Measurements from ENCODE around the gene CCDC77.

CCDC77 gene

DNA sequence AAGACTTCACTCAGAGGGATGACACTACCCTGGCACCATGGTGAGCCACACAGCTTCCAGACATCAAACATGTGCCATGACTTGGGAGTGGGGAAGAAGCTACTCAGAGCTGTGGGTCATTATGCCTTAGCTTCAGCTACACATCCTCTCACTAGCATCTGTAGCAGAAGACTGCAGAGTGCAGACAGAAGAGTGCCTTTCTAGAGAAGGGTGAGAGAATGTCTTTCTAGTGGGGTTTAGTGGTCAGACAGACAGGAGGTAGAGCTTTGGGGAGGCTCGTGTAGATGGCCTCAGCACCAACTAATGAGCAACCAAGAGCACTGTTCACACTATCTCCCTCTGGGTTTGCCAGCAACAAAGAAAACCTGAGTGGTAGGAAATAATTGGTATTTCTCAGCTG is 53.4 kb downstream of the CCDC77 start:
- no peak for DNase-seq

DNA sequence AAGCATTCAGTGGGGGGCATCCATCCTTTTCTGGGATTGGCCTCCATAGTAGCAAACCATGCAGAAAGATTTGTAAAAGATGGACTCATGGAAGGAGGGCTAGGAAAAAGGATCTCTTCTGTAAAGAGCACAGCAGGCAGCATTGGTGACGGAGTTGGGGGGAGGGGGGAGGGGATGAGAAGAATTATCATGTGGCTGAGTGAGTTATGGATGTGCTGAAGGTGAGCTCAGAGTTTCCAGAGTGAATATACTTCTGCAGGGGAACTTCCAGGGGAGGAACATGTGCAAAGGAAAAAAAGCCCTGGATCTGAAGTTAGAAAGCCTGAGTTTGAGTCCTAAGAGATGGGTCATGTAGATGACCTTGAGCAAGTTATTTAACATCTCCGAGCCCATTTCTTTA is 54.4 kb downstream of the CCDC77 start:
- no peak for DNase-seq

DNA sequence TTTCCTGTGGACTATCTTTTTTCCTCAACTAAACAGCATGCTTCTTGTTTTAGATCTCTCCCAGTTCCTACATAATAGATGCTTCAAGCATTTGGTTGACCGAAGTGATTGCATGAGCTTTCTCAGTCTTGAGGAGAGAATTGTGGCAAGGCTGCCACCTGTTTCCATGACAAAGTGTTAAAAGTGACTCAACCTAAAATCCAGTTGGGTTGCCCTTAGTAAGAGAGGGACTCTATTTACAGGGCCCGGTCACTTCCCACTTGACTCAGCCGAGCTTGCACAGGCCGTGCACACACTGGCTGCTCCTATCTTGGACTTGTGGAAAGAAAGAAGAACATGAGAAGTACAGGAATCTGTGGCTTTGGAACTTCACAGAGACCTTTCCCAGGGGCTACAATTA is 56.2 kb downstream of the CCDC77 start:
- no peak for DNase-seq

DNA sequence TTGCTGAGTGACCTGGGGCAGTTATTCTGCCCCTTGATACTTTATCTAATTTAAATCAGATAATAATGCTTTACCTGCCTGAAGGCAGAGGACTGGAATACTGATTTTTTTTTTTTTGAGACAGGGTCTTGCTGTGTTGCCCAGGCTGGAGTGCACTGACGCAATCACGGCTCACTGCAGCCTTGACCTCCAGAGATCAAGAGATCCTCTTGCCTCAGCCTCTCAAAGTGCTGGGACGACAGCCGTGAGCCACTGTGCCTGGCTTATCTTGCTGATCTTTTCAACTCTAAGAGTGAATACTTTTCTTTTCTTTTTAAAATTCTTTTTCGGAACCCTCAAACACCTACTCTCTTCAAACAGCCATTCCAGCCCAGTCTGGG is 57.6 kb downstream of the CCDC77 start:
- no peak for DNase-seq

DNA sequence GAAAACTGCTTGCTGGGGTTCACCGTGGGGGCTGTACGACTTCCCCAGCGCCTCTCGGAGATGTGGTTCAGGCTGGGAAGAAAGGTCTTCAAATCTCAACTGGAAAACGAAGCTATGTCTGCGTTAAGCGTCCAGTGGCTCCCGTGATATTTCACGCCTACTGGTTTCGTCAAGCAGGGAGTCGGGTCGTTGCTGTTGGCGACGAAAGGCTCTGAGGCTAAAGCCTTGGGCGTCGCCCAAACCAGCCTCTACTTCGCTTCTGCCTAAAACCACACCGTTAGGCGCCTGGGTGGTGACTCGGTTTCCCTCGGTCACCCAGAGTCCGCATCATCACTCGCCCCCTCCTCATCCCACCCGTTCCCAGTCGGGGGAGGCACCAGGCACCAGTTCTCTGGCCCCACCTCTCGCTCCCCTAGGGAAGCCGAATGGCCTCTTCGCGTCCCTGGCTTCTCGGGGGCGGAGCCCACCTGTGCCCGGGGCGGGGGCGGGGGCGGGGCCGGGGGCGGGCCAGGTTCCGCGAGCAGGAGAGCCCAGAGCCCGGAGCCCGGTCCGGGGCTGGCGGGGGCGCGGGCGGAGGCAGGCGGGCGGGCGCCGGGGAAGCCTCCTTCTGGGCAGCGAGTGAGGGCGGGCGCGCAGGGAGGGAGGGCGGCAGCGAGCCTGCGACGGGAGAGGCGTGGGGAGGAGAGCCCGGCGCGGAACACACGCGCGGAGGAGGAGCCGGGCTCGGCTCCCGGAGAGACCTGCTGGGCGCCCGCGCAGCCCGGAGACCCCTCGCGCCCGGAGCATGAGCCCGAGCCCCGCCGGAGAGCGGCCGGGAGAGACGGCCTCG is 58.2 kb downstream of the CCDC77 start, which contains the start of gene B4GALNT3:
TSS of gene B4GALNT3 (plus strand) at position 510 of the 829 bp plus-strand sequence. CDS start 438 bp downstream, outside the sequence.
- peak; percentile 44 for DNase-seq

DNA sequence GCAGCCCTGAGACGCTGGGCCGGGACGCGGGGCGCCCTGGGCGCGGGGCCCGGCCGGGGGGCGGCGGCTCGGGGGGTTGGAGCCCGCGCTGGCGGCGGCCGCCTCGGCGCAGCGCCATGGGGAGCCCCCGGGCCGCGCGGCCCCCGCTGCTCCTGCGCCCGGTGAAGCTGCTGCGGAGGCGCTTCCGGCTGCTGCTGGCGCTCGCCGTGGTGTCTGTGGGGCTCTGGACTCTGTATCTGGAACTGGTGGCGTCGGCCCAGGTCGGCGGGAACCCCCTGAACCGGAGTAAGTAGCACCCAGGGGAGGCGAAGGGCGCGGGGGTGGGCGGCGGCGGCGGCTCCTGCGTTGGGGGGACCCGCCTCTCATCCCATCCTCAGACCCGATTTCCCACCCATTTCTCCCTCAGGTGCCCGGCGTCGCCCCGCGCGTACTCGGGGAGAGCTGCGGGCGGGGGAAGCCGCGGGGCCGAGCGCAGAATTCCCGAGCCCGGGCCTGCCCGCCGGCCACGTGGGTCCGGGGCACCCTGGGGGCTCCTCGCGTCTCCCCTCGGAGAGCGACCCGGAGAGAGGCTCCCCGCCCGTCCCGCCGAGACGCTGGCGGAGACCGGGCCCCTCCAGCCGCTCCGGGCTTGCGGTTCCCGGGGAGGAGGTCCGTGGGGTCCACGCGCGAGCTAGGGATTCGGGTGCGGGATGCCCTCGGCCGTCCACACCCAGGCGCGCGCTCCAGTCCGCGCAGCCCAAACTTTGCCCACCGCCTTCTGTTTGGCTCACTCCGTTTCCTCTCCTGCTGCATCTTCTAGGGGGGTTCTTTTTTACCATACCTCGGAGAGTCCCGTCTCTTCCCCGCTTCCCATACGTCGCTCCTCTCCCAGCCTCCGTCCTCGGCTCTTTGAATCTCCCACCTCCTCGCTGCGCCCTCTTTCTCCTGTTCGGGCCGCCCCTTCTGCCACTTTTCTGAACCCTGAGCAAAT is 59.1 kb downstream of the CCDC77 start:
- peak; percentile 19 for DNase-seq

DNA sequence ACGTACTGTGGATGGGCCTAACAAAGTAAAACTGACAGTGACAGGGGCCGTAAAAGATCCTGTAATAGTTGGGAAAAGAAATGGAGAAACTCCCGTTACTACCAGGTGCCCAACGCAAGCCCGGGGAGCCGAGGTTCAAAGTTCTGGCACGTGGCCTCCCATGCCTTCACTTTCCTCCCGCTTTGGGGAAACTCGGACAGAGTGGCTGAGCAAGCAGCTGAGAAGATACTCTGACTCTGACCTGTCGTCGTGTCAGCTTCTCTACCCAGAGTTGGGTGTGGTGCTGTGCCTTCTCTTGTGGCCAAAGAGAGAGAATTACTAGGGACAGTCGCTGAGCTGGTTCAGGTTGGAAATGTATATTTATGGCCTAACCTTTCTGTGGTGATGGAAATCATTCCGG is 60.0 kb downstream of the CCDC77 start:
- DNase-seq = no peak

DNA sequence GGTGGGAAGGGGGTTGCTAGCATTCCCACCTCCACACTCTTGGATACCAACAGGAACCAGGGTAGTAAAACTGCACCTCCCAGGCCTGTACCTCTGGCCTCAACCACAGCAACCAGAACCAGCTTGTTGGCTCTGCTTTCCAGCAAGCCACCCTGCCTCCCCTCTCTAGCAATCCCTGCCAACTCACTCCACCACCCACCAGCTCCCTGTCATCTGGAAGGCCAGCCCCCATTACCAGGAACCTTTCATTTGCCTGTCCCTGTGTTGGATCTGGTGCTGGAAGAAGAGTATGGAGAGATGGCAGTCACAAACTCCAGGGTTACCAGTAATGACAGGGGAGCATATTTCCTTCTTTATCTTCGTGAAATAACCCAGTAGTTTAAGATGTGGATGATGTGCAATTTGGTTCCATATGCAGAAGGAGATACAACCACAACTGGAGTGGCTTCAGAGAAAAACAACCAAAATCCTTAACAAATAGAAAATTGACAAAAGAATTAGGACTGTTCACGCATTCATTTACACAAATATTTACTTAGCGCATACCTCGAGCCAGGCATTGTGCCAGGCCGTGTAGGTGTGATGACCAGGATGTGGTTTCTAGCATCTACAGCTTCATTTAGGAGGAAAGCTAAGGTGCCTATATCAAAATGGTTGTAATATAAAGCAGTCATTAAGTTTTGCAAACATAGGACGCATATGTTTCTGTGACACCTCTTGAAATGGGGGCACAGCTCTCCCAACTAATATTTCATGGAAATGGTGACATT is 61.7 kb downstream of the CCDC77 start:
- no peak for DNase-seq

DNA sequence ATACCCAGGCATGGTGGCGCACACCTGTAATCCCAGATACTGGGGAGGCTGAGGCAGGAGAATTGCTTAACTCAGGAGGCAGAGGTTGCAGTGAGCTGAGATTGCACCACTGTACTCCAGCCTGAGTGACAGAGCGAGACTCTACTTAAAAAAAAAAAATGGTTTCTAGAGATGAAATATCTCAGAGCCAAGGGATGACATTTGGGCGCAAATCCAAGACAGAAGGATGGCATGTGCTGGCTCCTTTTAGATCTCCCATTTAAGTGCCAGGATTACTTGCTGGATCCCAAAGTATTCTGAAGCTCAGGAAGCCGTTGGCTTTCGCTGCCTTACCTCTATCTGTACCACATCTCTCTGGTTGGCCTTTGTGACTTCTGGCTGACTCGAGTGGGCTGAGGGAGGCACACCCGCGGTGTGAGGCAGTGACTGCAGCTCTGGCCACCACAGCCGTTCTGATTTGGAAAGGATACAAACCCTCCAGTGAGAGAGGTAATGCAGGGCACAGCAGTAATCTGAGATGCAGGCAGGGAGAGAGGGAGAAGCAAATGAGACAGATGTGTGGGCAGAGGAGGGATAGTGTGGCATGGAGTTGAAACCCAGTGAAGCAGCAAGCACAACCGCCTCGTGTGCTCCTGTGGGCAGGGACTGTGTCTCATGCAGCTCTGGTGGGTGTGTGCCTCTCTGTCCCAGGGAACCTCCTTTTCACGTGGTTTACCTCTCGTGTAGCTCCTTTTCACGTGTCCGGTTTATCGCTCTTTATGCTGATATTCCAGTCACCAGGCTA is 63.2 kb downstream of the CCDC77 start:
- no peak for DNase-seq

DNA sequence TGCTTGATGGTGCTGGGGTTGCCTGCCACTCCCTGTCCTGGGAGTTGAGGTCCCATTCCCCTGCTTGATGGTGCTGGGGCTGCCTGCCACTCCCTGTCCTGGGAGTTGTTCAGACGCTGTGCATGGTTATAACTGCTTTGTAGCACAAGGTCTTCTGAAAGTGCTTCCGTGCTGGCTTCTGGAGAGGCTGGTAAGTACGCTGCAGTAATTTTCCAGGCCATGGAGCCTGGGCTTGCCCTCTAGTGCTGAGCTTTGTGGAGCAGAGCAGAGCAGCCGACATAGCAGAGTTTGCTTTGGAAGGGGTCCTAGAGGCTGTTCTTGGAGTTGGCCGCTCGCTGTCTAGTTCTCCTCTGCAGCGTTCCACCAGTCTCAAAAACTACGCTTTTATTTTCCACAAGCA is 64.6 kb downstream of the CCDC77 start:
- no peak for DNase-seq

DNA sequence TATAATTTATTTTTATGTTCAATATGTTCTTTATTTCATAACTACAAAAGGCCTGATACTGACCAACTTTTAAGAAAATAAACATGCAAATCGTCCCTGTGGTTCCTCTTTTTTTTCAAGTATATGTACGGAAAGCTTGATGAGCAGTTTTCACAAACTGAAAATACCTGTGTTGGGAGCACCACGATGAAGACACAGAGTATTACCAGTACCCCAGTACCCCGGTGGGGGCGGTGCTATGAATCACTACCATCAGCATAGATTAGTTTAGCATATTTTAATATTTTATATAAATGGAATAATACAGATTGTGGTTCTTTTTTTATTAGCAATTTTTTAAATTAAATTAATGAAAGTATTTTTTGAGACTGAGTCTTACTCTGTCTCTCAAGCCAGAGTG is 65.3 kb downstream of the CCDC77 start:
- no peak for DNase-seq

DNA sequence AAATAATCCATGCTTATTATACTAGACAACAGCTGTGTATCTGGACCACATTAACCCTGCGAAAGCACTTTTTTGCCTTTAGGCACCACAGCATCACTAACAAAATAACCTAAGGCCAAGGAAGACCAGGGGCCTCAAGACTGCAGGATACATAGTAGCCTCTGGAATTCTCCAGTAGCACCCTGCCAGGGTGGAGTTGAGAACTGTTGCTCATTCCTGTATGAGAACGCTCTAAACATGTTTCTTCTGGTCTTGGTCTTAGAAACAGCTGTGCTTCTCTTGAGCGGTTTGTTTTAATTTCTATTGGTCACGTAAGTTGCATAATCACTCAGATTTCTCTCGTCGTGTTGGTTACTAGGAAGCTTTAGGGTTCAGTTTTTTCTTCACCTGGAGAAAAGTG is 66.1 kb downstream of the CCDC77 start:
- no peak for DNase-seq

DNA sequence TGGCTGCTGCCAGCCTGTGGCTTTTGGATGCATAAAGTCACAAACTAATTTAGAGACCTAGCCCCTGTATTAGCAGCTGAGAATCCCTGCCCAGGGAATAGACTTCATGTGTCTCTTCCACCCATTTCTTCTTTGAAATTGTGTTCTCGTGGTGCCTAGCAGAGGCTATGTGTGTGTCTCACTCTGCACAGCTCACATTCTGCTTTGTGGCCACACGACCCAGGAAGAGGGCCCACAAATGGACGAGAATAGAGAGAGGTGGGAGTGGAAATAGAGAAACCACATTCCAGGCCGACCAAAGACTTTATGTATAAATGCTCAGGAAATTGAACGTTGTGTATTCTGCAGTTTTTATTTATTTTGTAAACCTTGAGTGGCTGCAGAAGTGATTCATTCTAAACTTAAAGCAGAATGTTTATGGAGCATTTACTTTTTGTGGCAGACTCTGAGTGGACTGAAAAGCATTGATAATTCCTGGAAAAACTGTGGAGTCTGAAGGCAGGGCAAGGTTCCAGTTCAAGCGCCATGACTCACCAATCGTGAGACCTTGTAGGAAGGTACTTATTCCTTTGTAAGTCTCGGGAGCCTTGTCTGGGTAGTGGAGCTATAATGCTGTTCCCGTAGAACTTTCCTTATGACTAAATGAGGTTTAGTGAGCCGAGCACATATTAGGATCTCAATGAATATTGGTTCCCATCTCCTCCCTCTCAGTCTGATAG is 67.4 kb downstream of the CCDC77 start:
- DNase-seq = no peak

DNA sequence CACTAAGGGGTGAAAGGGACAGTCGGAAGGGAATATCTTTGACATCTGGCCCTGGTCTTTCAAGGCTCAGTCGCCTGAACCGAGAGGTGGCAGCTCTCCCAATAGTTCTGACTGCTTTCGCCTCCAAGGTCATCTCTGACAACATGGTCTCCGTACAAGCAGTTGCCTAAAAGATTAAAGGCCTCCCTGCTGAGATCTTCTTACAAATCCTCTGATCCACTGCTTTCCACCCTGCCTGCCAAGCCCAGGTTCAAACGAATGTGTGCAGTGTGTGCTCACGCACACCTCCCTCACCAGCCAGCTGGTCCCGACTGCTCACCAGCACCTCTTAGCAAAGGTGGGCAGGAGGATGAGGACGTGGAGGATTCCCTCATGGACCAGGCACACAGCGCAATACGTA is 68.7 kb downstream of the CCDC77 start:
- no peak for DNase-seq

DNA sequence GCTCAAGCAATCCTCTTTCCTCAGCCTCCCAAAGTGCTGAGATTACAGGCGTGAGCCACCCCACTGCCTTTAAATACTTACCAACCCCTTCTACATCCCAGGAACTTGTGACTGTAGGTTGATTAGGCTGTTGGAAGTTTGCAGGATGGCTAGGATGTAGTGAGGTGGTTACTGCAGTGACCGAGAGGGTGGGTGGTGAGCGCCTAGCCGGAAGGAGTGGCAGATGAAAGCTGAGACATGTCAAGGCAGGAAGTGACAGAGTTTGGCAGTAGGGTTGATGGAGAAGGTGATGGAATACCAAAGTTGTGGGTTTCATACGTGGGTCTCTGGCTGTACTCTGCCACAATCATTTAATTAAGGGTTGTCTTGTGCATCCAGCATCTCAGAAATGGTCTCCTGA is 71.8 kb downstream of the CCDC77 start:
- DNase-seq = no peak

DNA sequence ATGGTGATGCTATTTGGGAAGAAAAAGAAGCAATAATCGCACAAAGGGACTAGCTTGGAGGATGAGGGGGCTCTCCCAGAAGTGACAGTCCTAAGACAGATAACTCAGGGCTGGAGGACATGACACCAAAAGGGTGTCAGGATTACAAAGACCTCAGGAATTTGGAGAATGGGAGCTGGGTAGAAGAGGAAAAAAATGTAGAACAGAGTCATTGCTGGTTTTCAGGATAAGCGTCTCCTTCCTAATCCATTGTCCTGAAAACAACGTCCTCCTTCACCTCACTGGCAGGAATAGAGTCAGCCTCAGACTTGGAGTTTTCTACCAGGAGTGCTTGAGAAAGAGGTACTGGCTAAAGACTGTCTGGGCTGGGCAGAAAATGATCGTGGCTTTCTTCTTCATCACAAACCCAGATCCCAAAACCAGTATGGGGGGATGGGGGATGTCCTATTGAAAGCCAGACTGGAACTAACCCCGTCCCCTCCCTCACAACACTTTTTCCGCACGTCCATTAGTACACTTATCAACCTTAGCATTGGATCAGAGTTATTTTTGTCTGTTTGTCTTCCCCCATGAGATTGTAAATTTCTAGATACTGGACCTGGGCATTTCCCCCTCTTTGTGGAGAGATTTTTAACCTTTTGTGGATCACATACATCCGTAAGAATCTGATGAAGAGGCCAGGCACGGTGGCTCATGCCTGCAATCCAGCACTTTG is 72.6 kb downstream of the CCDC77 start:
- DNase-seq = no peak

DNA sequence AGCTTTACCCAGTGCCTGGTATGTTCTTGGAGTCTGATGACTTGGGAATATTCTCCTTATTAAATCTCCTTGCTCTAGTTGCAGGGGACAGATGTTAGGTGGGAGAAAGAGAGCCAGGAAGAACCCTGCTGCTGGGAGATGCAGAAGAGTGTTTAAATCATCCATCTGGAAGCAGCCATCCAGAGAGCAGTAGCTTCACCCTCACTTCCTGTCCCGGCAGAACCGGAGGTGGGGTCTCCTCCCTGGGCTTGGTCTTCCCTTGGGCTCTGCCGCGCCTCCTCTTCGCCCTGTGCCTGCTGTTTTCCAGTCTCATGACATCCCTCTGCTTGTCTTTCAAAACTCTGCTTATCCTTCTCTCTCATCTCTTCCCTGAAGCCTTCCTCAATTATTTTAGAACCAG is 73.8 kb downstream of the CCDC77 start:
- no peak for DNase-seq

DNA sequence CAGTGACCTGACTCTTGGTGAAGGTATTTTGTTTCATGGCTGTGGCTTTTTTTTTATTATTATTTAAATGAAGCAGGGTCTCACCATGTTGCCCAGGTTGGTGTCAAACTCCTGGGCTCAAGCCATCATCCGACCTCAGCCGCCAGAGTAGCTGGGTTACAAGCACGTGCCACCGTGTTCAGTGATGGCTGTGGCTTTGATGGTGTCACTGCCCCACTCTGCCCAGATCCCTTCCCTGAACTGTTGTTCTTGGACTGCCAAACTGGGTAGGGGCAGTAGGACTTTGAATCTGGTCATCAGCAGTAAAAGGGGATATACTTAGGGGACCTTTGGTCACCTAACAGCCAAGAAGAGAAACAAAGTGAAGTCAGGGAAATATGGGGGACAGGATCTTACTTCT is 77.7 kb downstream of the CCDC77 start:
- no peak for DNase-seq

DNA sequence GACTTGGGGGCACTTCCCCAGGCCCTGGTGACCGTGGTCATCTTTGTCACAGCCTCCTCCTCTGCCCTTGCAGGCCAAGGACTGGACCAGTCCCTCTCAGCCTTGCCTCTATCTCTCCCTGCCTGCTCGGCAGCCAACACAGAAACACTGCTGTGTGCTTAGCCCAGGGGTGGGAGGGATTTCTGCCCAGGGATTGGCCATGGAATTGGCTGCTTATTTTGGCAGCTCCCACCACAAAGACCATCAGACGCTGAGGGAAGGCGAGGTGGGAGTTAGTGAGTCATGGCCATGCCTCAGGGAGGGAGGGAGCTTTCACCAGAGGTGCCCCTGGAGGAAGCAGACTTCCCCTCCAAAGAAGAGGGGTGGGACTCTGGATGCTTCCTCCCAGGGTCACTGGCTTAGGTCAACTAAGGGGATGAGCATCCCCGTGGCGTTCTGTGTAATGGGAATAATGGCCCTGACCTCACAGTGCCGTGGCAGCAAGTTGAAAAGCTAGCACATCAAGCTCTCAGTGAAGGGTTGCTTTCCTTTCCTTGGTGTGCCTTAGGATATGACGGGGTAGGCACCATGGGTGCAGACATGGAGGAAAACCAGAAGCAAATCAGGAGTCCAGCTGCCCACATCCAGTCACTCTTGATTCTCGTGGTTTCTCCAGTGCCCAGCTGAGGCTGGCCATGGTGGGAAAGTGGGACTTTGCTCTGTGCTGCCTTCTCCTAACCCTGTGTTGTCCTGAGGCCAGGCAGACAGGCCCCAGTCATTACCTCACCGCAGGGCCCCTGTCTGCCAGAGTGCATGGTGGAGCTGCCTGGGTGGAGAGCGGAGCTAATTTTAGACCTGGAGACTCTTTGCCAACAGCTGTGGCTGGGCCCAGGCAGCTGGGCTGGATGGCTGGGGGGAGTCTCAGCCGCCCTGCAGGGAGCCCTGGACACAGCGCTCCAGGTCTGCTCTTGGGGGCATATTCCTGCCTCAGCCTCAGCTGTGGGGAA is 79.7 kb downstream of the CCDC77 start:
- no peak for DNase-seq

DNA sequence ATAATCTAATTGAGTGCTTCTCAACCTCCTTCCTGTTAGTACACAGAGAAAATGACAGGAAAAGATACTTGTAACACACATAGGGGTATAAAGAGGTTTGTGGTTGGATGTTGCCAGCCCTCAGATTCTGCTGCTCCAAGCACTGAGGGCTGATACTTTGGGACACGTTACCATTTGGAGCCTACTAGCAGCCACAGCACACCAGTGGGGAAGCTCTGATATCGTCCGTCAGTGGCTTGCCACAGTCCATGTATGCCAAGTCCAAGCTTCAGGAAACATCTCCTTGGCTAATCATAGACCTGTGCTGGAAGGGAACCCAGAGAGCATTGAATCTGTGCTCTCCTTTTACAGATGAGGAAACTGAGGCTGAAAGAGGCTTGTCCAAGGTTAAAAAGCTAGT is 80.6 kb downstream of the CCDC77 start:
- DNase-seq = no peak
